ENCODE measurements around the gene PRKCA.

GRCh38 chr17:66567234-66568170 lies 265.1 kb downstream of the PRKCA start:
- no peak for TF ChIP-seq JUN (CRISPR knock-in tag; IDR thresholded peaks at IDR 0.05)
- TF ChIP-seq CREM (CRISPR knock-in tag; IDR thresholded peaks at IDR 0.05), result 0 out of 2 replicates have a peak, but pooled peaks have one; percentile 60
- no peak for TF ChIP-seq USF1 (CRISPR knock-in tag; IDR thresholded peaks at IDR 0.05)
- TF ChIP-seq CTCF (IDR thresholded peaks at IDR 0.05), result peak; percentile 84
- no peak for TF ChIP-seq AFF4 (CRISPR knock-in tag; IDR thresholded peaks at IDR 0.05; ENCODE audit: borderline replicate concordance)
- peak; percentile 79 for TF ChIP-seq MAX (CRISPR knock-in tag; IDR thresholded peaks at IDR 0.05)
- TF ChIP-seq ATF1 (CRISPR knock-in tag; IDR thresholded peaks at IDR 0.05), result no peak
- no peak for TF ChIP-seq RELA (CRISPR knock-in tag; IDR thresholded peaks at IDR 0.05; ENCODE audit: borderline replicate concordance)
- no peak for TF ChIP-seq TEAD4 (CRISPR knock-in tag; IDR thresholded peaks at IDR 0.05)
- TF ChIP-seq NR3C1 (CRISPR knock-in tag; conservative IDR thresholded peaks at IDR 0.05; ENCODE audit: low read depth), result no peak
- TF ChIP-seq CBFB (CRISPR knock-in tag; IDR thresholded peaks at IDR 0.05; ENCODE audit: low read depth), result no peak

Measured in WTC11 (cell line).